ENCODE results near the gene PDLIM7.
A peak's percentile ranks its signal among the peaks of the same experiment; 100 is the strongest.
"Not testable (repeated sequence)": the region's sequence is repeated elsewhere in the genome, so short reads cannot be mapped to it uniquely, and the experiment has no call there.

The PDLIM7 gene

GRCh38 chr5:177497292-177498012 lies at the start of gene PDLIM7:
Gene PDLIM7, minus strand, starts transcription at chr5:177497604. Its CDS starts 1,092 bp downstream, at chr5:177496512.
- peaks cover 4 to 13% of the 10 kb centered on the region in 2 donors for H3K36me3 Mint-ChIP-seq
- peaks cover 11 to 18% of the 10 kb centered on the region in 2 donors for H3K27me3 Mint-ChIP-seq
- no peaks in the 10 kb centered on the region for H3K9me3 Mint-ChIP-seq
- peak; percentile 88 for DNase-seq
- H3K27ac Mint-ChIP-seq: peak within 1 kb of the TSS; percentile 85
- peak; percentile 64 to 74 for ATAC-seq (replicated peaks)
- peaks cover 61 to 89% of the 10 kb centered on the region in 2 donors for H3K4me1 Mint-ChIP-seq
- H3K4me3 Mint-ChIP-seq: peak within 1 kb of the TSS; percentile 84

- H3K27ac Mint-ChIP-seq: no peak overlapping the region
- ATAC-seq (replicated peaks): no peak
- no peaks in the 10 kb centered on the region for H3K9me3 Mint-ChIP-seq
- no peak for DNase-seq
- peaks cover 22 to 26% of the 10 kb centered on the region in 2 donors for H3K4me1 Mint-ChIP-seq
- no peaks in the 10 kb centered on the region for H3K27me3 Mint-ChIP-seq
- H3K4me3 Mint-ChIP-seq: no peak overlapping the region
- H3K36me3 Mint-ChIP-seq: peaks cover 5 to 33% of the 10 kb centered on the region in 2 donors
Measured at GRCh38 chr5:177546258-177546741, 48.9 kb upstream of the PDLIM7 start.

GRCh38 chr5:177545487-177546257 lies 48.3 kb upstream of the PDLIM7 start:
- no peak overlapping the region for H3K4me3 Mint-ChIP-seq
- ATAC-seq (replicated peaks): no peak
- no peak for DNase-seq
- H3K36me3 Mint-ChIP-seq: peaks cover 5 to 33% of the 10 kb centered on the region in 2 donors
- no peaks in the 10 kb centered on the region for H3K27me3 Mint-ChIP-seq
- H3K9me3 Mint-ChIP-seq: no peaks in the 10 kb centered on the region
- H3K27ac Mint-ChIP-seq: no peak overlapping the region
- peaks cover 22 to 23% of the 10 kb centered on the region in 2 donors for H3K4me1 Mint-ChIP-seq

- Mint-ChIP-seq H3K4me3 (no peak overlapping the region), H3K4me1 (peaks cover 14 to 16% of the 10 kb centered on the region in 2 donors), H3K9me3 (no peaks in the 10 kb centered on the region), H3K27me3 (no peaks in the 10 kb centered on the region), H3K36me3 (peaks cover 12 to 41% of the 10 kb centered on the region in 2 donors), H3K27ac (no peak overlapping the region)
- ATAC-seq (replicated peaks) (no peak), DNase-seq (no peak)
Measured at GRCh38 chr5:177542816-177543465, 45.5 kb upstream of the PDLIM7 start.

- H3K36me3 Mint-ChIP-seq: peaks cover 14 to 42% of the 10 kb centered on the region in 2 donors
Measured at GRCh38 chr5:177540438-177540837, 43.0 kb upstream of the PDLIM7 start.

GRCh38 chr5:177539411-177539810 lies 42.0 kb upstream of the PDLIM7 start:
- ATAC-seq (replicated peaks): no peak
- no peaks in the 10 kb centered on the region for H3K27me3 Mint-ChIP-seq

More at GRCh38 chr5:177540438-177540837, 43.0 kb upstream of the PDLIM7 start:
- Mint-ChIP-seq H3K27me3 (no peaks in the 10 kb centered on the region), H3K4me1 (peaks cover 8 to 11% of the 10 kb centered on the region in 2 donors), H3K4me3 (no peak overlapping the region), H3K9me3 (no peaks in the 10 kb centered on the region), H3K27ac (no peak overlapping the region)
- ATAC-seq (replicated peaks) (no peak), DNase-seq (no peak)

GRCh38 chr5:177538876-177539275 lies 41.5 kb upstream of the PDLIM7 start:
- H3K36me3 Mint-ChIP-seq: peaks cover 15 to 41% of the 10 kb centered on the region in 2 donors
- H3K4me1 Mint-ChIP-seq: peaks cover 8 to 11% of the 10 kb centered on the region in 2 donors
- no peak for DNase-seq
- ATAC-seq (replicated peaks): no peak
- H3K9me3 Mint-ChIP-seq: no peaks in the 10 kb centered on the region
- H3K4me3 Mint-ChIP-seq: no peak overlapping the region
- H3K27ac Mint-ChIP-seq: no peak overlapping the region
- H3K27me3 Mint-ChIP-seq: no peaks in the 10 kb centered on the region

More at GRCh38 chr5:177539411-177539810, 42.0 kb upstream of the PDLIM7 start:
- H3K4me1 Mint-ChIP-seq: peaks cover 8 to 11% of the 10 kb centered on the region in 2 donors
- no peak overlapping the region for H3K27ac Mint-ChIP-seq
- DNase-seq: no peak
- no peaks in the 10 kb centered on the region for H3K9me3 Mint-ChIP-seq
- peaks cover 14 to 42% of the 10 kb centered on the region in 2 donors for H3K36me3 Mint-ChIP-seq
- no peak overlapping the region for H3K4me3 Mint-ChIP-seq

GRCh38 chr5:177537389-177538361 lies 40.3 kb upstream of the PDLIM7 start:
- DNase-seq: no peak
- H3K9me3 Mint-ChIP-seq: no peaks in the 10 kb centered on the region
- ATAC-seq (replicated peaks): no peak
- no peak overlapping the region for H3K4me3 Mint-ChIP-seq
- H3K27ac Mint-ChIP-seq: no peak overlapping the region
- H3K4me1 Mint-ChIP-seq: peaks cover 6 to 9% of the 10 kb centered on the region in 2 donors
- no peaks in the 10 kb centered on the region for H3K27me3 Mint-ChIP-seq
- peaks cover 20 to 42% of the 10 kb centered on the region in 2 donors for H3K36me3 Mint-ChIP-seq

GRCh38 chr5:177536386-177536785 lies 39.0 kb upstream of the PDLIM7 start:
- DNase-seq (no peak), ATAC-seq (replicated peaks) (no peak)
- H3K27me3 Mint-ChIP-seq: no peaks in the 10 kb centered on the region
- no peak overlapping the region for H3K27ac Mint-ChIP-seq
- H3K4me3 Mint-ChIP-seq: no peak overlapping the region
- no peaks in the 10 kb centered on the region for H3K9me3 Mint-ChIP-seq
- peaks cover 4 to 6% of the 10 kb centered on the region in 2 donors for H3K4me1 Mint-ChIP-seq
- peaks cover 28 to 46% of the 10 kb centered on the region in 2 donors for H3K36me3 Mint-ChIP-seq

- Mint-ChIP-seq H3K36me3 (peaks cover 34 to 52% of the 10 kb centered on the region in 2 donors), H3K4me3 (no peak overlapping the region), H3K9me3 (no peaks in the 10 kb centered on the region), H3K27ac (no peak overlapping the region), H3K27me3 (no peaks in the 10 kb centered on the region), H3K4me1 (peaks cover 4 to 6% of the 10 kb centered on the region in 2 donors)
- ATAC-seq (replicated peaks) (no peak), DNase-seq (no peak)
Measured at GRCh38 chr5:177535125-177535524, 37.7 kb upstream of the PDLIM7 start.

GRCh38 chr5:177534433-177534832 lies 37.0 kb upstream of the PDLIM7 start:
- H3K4me3 Mint-ChIP-seq; H3K27ac Mint-ChIP-seq; DNase-seq; H3K9me3 Mint-ChIP-seq; H3K27me3 Mint-ChIP-seq; ATAC-seq (replicated peaks); H3K4me1 Mint-ChIP-seq: not testable (repeated sequence)
- peaks cover 36 to 52% of the 10 kb centered on the region in 2 donors for H3K36me3 Mint-ChIP-seq

GRCh38 chr5:177531209-177531940 lies 34.0 kb upstream of the PDLIM7 start:
- H3K27ac Mint-ChIP-seq: peak overlapping the region; percentile 26
- no peaks in the 10 kb centered on the region for H3K9me3 Mint-ChIP-seq
- DNase-seq: no peak
- no peak for ATAC-seq (replicated peaks)
- no peaks in the 10 kb centered on the region for H3K27me3 Mint-ChIP-seq
- H3K36me3 Mint-ChIP-seq: peaks cover 26 to 28% of the 10 kb centered on the region in 2 donors
- no peaks in the 10 kb centered on the region for H3K4me1 Mint-ChIP-seq
- H3K4me3 Mint-ChIP-seq: no peak overlapping the region

GRCh38 chr5:177530638-177531037 lies 33.2 kb upstream of the PDLIM7 start:
- Mint-ChIP-seq H3K4me1 (no peaks in the 10 kb centered on the region), H3K27me3 (no peaks in the 10 kb centered on the region), H3K4me3 (no peak overlapping the region), H3K9me3 (no peaks in the 10 kb centered on the region), H3K36me3 (peaks cover 26 to 27% of the 10 kb centered on the region in 2 donors), H3K27ac (peak overlapping the region; percentile 25)
- ATAC-seq (replicated peaks) (no peak), DNase-seq (no peak)
